Neutrophil (primary cell): ENCODE data around the gene CD151.

Experiments used
- H3K27ac ChIP-seq: fragments of 200-600 bp; sonication (generic); 2 replicates; pipeline ENCODE4 v1.5.1; 2016; ENCODE audit warnings: mild to moderate bottlenecking, moderate library complexity
- H3K27me3 ChIP-seq: fragments of 200-600 bp; sonication (generic); 2 replicates; pipeline ENCODE4 v1.6.0; 2016; ENCODE audit warnings: mild to moderate bottlenecking
- H3K36me3 ChIP-seq: fragments of 200-600 bp; sonication (generic); 2 replicates; pipeline ENCODE4 v1.5.1; 2017
- H3K4me1 ChIP-seq, 2 experiments: fragments of 200-600 bp in 1 of 2; sonication (generic) in 1 of 2; 1 replicate in 1 of 2; 2 replicates in 1 of 2; pipeline versions ENCODE4 v1.5.1 to v1.6.1; 2013 to 2016; ENCODE audit warnings: low read depth in 1 of 2, low read length in 1 of 2, mild to moderate bottlenecking in 1 of 2, moderate library complexity in 1 of 2; ENCODE audit not compliant: control insufficient read depth in 1 of 2, insufficient read depth in 1 of 2
- H3K4me3 ChIP-seq, 2 experiments: fragments of 200-600 bp in 1 of 2; sonication (generic) in 1 of 2; 1 replicate in 1 of 2; 2 replicates in 1 of 2; pipeline ENCODE4 v1.5.1; 2013 to 2016; ENCODE audit warnings: low read depth in 1 of 2, low read length in 1 of 2, mild to moderate bottlenecking in 1 of 2, moderate library complexity in 1 of 2
- H3K9me3 ChIP-seq: fragments of 200-600 bp; sonication (generic); 2 replicates; pipeline ENCODE4 v1.5.1; 2016
- CTCF ChIP-seq: fragments of 200-600 bp; sonication (generic); IDR thresholded peaks from 2 replicates; pipeline ENCODE4 v1.5.1; 2016; ENCODE audit warnings: antibody characterized with exemption

Gene CD151

GRCh38 chr11:828506-829175 lies 4.1 kb upstream of the CD151 start:
- peak overlapping the region; percentile 47 to 80 for H3K4me3 ChIP-seq
- peaks cover 24% of the 10 kb centered on the region for H3K36me3 ChIP-seq
- peaks cover 48% of the 10 kb centered on the region for H3K27me3 ChIP-seq
- no peak for TF ChIP-seq CTCF
- H3K9me3 ChIP-seq = no peaks in the 10 kb centered on the region
- H3K4me1 ChIP-seq = peaks cover 81 to 96% of the 10 kb centered on the region in 2 experiments
- peak overlapping the region; percentile 80 for H3K27ac ChIP-seq

- no peak for TF ChIP-seq CTCF
- Histone ChIP-seq H3K4me3 (peak overlapping the region; percentile 47 to 80), H3K4me1 (peaks cover 82 to 96% of the 10 kb centered on the region in 2 experiments), H3K27me3 (peaks cover 54% of the 10 kb centered on the region), H3K36me3 (peaks cover 18% of the 10 kb centered on the region), H3K27ac (no peak overlapping the region), H3K9me3 (no peaks in the 10 kb centered on the region)
Measured at GRCh38 chr11:829176-829846, 3.4 kb upstream of the CD151 start.

DNA sequence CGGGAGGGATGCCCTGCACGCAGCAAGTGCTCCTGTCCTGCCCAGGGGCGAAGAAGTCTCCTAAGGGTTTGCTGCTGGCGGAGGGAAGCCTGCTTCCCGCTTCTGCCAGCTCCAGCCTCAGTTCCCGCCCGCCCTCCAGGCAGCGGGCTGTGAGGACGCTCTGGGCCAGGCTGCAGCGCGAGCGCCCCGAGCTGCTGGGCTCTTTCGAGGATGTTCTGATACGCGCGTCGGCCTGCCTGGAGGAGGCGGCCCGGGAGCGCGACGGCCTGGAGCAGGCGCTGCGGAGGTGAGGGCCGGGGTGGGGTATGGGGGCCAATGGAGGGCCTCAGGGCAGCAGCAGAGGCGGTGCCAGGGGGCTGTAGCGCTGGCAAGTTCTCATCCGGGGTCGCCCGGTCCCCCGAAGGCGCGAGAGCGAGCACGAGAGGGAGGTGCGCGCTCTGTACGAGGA lies 2.9 kb upstream of the CD151 start:
- TF ChIP-seq CTCF = no peak
- peaks cover 60% of the 10 kb centered on the region for H3K27me3 ChIP-seq
- peaks cover 84 to 97% of the 10 kb centered on the region in 2 experiments for H3K4me1 ChIP-seq
- H3K36me3 ChIP-seq = peaks cover 12% of the 10 kb centered on the region
- peak overlapping the region; percentile 47 to 80 for H3K4me3 ChIP-seq
- no peak overlapping the region for H3K27ac ChIP-seq
- H3K9me3 ChIP-seq = no peaks in the 10 kb centered on the region

DNA sequence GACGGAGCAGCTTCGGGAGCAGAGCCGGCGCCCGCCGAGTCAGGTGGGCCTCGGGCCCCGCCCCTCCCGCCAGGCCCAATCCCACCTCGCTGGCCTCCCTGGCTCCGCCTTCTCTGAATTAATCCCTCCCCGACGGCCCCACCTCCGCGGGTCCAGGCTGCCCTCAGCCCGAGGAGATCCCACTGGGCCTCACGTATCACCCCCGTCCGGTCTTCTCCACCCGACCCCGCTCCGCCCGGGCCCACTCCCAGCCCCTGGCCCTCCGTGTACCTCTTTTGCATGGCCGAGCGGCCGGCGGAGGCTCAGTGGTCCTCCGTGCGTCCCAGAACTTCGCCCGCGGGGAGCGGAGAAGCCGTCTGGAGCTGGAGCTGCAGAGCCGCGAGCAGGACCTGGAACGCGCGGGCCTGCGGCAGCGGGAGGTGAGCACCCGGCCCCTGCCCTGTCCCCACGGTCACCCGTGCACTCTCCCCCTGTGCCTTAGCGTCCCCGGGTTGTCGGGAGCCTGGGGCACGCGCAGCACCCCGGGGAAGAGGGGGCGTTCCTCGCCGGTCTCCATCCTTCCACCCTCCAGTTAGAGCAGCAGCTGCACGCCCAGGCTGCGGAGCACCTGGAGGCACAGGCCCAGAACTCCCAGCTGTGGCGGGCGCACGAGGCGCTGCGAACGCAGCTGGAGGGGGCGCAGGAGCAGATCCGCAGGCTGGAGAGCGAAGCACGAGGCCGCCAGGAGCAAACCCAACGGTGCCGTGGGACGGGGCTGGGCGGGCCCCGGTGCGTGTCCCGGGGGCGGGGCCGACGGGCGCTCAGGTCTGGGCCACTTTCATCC lies 2.2 kb upstream of the CD151 start:
- no peak for TF ChIP-seq CTCF
- peaks cover 65% of the 10 kb centered on the region for H3K27me3 ChIP-seq
- peaks cover 80 to 96% of the 10 kb centered on the region in 2 experiments for H3K4me1 ChIP-seq

DNA sequence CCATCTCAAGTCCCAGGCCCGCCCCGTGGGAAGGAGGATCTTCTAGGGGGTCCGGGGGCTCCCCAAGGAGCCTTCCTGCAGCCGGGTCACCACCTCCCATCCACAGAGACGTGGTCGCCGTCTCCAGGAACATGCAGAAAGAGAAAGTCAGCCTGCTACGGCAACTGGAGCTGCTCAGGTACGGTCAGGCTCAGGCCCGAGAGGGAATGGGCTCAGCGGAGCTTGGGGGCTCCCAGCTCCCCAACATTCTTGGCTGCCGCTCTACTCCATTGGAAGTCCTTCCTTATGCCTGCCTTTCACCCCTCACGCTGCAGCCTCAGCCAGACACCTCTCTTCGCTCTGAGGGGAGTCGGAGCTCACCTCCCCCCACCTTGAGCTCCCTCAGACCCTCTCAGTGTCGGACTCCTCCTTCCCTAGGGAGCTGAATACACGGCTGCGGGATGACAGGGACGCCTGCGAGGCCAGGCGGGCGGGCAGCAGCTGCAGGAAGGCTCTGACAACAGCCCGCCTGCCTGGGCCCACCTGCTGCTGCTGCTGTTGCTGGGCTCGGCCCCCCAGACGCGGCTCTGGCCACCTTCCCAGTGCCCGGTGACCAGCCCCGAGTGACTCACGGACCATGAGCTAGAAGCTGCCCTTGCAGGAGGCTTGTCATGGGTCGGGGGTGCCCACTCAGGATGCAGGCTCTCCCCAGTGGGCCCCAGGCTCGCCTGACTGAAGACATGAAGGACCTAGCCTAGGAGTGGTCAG lies 1.5 kb upstream of the CD151 start:
- Histone ChIP-seq H3K36me3 (peaks cover 2% of the 10 kb centered on the region), H3K4me1 (peaks cover 72 to 88% of the 10 kb centered on the region in 2 experiments)

More for the DNA sequence above, 2.2 kb upstream of the CD151 start:
- Histone ChIP-seq H3K9me3 (no peaks in the 10 kb centered on the region), H3K27ac (no peak overlapping the region), H3K36me3 (peaks cover 6% of the 10 kb centered on the region), H3K4me3 (peak overlapping the region; percentile 47 to 80)

More for the DNA sequence above, 1.5 kb upstream of the CD151 start:
- Histone ChIP-seq H3K27ac (no peak overlapping the region), H3K27me3 (peaks cover 65% of the 10 kb centered on the region), H3K4me3 (peak overlapping the region; percentile 47 to 80), H3K9me3 (no peaks in the 10 kb centered on the region)
- TF ChIP-seq CTCF = no peak
